T47D (cell line): Measurements from ENCODE around the gene ARID2.

Experiments
- DNase-seq, 2 experiments: peaks; one replicate each; pipeline versions ENCODE4 v3.0.0 to v3.0.0-alpha.2; 2011 to 2012; ENCODE audit warnings: low read depth in 1 of 2, low spot score in 1 of 2
- JUND ChIP-seq: IDR thresholded peaks from 2 replicates; pipeline ENCODE4 v1.6.1; 2012; ENCODE audit warnings: low read depth
- in situ Hi-C: cut with HindIII; loops from 2 replicates; pipeline ENCODE4 v1.10.0; 2016; ENCODE audit warnings: low sequenced_read_pairs, low pct_unique_long_range_greater_than_20kb

ARID2 gene

GRCh38 chr12:45898094-45898493, 168.6 kb downstream of the ARID2 start:
- TF ChIP-seq JUND: no peak
- in situ Hi-C loops: no loop called here
- DNase-seq: no peak

- TF ChIP-seq JUND: no peak
- in situ Hi-C loops: no loop called here
- DNase-seq: no peak
These were observed 178.4 kb downstream of the ARID2 start for GRCh38 chr12:45907955-45908354.

- in situ Hi-C loops: no loop called here
- no peak for DNase-seq
- TF ChIP-seq JUND: no peak
These were observed 179.7 kb downstream of the ARID2 start for GRCh38 chr12:45909041-45909713.

GRCh38 chr12:45912774-45913173, 183.3 kb downstream of the ARID2 start:
- DNase-seq: no peak
- TF ChIP-seq JUND: no peak
- in situ Hi-C loops: no loop called here

GRCh38 chr12:45913631-45914030, 184.1 kb downstream of the ARID2 start:
- in situ Hi-C loops: no loop called here
- no peak for TF ChIP-seq JUND
- no peak for DNase-seq

GRCh38 chr12:45914090-45914489, 184.6 kb downstream of the ARID2 start:
- in situ Hi-C loops: no loop called here
- DNase-seq: peak in 1 of 2 experiments; percentile 35
- TF ChIP-seq JUND: no peak

GRCh38 chr12:45915405-45915804, 185.9 kb downstream of the ARID2 start:
- DNase-seq: no peak
- in situ Hi-C loops: no loop called here
- TF ChIP-seq JUND: no peak

GRCh38 chr12:45918818-45919217, 189.3 kb downstream of the ARID2 start:
- in situ Hi-C loops: no loop called here
- no peak for DNase-seq
- no peak for TF ChIP-seq JUND

- DNase-seq: no peak
- TF ChIP-seq JUND: no peak
- in situ Hi-C loops: no loop called here
These were observed 198.8 kb downstream of the ARID2 start for GRCh38 chr12:45928309-45928708.

- DNase-seq: no peak
- no peak for TF ChIP-seq JUND
- in situ Hi-C loops: no loop called here
These were observed 200.9 kb downstream of the ARID2 start for GRCh38 chr12:45930369-45930768.

- in situ Hi-C loops: no loop called here
- no peak for TF ChIP-seq JUND
- no peak for DNase-seq
These were observed 204.0 kb downstream of the ARID2 start for GRCh38 chr12:45933504-45933903.

- in situ Hi-C loops: no loop called here
- DNase-seq: no peak
- no peak for TF ChIP-seq JUND
These were observed 205.4 kb downstream of the ARID2 start for GRCh38 chr12:45934956-45935355.

- in situ Hi-C loops: no loop called here
- no peak for TF ChIP-seq JUND
- DNase-seq: no peak
These were observed 209.1 kb downstream of the ARID2 start for GRCh38 chr12:45938566-45938965.

- no peak for DNase-seq
- TF ChIP-seq JUND: no peak
- in situ Hi-C loops: no loop called here
These were observed 210.3 kb downstream of the ARID2 start for GRCh38 chr12:45939759-45940158.
